HG03175 (cell line): ENCODE data around the gene IL6.
"Not testable (repeated sequence)": the region's sequence is repeated elsewhere in the genome, so short reads cannot be mapped to it uniquely, and the experiment has no call there.

Experiments used
- ATAC-seq: cut with Tn5 transposase; IDR thresholded peaks from one replicate; pipeline ENCODE4 v1.9.1; 2021; ENCODE audit warnings: mild to moderate bottlenecking, moderate library complexity; ENCODE audit not compliant: unreplicated experiment

Gene IL6

DNA sequence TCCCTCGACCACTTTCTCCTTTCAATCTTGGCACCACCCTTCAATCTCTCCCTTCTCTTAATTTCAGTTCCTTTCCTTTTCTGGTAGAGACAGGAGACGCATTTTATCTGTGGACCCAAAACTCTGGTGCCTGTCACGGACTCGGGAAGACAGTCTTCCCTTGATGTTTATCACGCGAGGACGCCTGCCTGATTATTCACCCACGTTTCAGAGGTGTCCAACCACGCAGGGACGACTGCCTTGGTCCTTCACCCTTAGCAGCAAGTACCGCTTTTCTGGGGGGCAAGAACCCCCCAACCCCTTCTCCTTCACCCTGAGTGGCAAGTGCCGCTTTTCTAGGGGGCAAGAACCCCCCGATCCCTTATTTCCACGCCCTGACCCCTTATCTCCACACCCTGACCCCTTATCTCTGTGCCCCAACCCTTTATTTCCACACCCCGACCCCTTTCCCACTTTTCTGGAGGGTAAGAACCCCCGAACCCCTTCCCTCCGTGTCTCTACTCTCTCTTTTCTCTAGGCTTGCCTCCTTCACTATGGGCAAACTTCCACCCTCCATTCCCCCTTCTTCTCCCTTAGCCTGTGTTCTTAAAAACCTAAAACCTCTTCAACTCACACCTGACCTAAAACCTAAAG, 22.9 kb upstream of the IL6 start:
- ATAC-seq, result not testable (repeated sequence)

DNA sequence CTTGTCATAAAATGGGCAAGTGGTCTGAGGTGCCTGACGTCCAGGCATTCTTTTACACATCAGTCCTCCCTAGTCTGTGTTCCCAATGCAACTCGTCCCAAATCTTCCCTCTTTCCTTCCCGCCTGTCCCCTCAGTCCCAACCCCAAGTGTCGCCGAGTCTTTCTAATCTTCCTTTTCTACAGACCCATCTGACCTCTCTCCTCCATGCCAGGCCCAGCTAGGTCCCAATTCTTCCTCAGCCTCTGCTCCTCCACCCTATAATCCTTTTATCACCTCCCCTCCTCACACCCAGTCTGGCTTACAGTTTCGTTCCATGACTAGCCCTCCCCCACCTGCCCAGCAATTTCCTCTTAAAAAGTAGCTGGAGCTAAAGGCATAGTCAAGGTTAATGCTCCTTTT, 22.3 kb upstream of the IL6 start:
- not testable (repeated sequence) for ATAC-seq

DNA sequence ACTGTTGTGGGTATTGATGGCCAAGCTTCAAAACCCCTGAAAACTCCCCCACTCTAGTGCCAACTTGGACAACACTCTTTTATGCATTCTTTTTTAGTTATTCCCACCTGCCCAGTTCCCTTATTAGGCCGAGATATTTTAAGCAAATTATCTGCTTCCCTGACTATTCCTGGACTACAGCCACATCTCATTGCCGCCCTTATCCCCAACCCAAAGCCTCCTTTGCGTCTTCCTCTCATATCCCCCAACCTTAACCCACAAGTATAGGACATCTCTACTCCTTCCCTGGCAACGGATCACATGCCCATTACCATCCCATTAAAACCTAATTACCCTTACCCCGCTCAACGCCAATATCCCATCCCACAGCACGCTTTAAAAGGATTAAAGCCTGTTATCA, 21.1 kb upstream of the IL6 start:
- ATAC-seq, result not testable (repeated sequence)

DNA sequence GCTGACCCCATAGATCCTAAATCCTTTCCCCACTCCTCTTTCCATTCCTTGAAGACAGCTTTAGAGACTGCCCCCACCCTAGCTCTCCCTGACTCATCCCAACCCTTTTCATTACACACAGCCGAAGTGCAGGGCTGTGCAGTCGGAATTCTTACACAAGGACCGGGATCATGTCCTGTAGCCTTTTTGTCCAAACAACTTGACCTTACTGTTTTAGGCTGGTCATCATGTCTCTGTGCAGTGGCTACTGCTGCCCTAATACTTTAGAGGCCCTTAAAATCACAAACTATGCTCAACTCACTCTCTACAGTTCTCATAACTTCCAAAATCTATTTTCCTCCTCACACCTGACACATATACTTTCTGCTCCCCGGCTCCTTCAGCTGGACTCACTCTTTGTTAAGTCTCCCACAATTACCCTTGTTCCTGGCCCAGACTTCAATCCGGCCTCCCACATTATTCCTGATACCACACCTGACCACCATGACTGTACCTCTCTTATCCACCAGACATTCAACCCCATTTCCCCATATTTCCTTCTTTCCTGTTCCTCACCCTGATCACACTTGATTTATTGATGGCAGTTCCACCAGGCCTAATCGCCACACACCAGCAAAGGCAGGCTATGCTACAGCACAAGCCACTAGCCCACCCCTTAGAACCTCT, 19.8 kb upstream of the IL6 start:
- ATAC-seq, result not testable (repeated sequence)

DNA sequence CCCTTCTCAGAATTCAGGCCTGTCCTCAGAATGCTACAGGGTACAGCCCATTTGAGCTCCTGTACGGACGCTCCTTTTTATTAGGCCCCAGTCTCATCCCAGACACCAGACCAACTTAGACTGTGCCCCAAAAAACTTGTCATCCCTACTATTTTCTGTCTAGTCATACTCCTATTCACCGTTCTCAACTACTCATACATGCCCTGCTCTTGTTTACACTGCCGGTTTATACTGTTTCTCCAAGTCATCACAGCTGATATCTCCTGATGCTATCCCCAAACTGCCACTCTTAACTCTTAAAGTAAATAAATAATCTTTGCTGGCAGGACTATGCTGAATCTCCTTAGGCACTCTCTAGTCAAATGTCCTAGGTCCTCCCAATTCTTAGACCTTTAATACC, 18.8 kb upstream of the IL6 start:
- ATAC-seq, result not testable (repeated sequence)

DNA sequence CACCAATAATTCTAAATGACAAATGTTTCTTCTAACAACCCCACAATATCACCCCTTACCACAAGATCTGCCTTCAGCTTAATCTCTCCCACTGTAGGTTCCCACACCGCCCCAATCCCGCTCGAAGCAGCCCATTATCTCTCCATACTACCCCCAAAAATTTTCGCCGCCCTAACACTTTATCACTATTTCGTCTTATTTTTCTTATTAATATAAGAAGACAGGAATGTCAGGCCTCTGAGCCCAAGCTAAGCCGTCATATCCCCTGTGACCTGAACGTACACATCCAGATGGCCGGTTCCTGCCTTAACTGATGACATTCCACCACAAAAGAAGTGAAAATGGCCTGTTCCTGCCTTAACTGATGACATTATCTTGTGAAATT, 18.3 kb upstream of the IL6 start:
- not testable (repeated sequence) for ATAC-seq

DNA sequence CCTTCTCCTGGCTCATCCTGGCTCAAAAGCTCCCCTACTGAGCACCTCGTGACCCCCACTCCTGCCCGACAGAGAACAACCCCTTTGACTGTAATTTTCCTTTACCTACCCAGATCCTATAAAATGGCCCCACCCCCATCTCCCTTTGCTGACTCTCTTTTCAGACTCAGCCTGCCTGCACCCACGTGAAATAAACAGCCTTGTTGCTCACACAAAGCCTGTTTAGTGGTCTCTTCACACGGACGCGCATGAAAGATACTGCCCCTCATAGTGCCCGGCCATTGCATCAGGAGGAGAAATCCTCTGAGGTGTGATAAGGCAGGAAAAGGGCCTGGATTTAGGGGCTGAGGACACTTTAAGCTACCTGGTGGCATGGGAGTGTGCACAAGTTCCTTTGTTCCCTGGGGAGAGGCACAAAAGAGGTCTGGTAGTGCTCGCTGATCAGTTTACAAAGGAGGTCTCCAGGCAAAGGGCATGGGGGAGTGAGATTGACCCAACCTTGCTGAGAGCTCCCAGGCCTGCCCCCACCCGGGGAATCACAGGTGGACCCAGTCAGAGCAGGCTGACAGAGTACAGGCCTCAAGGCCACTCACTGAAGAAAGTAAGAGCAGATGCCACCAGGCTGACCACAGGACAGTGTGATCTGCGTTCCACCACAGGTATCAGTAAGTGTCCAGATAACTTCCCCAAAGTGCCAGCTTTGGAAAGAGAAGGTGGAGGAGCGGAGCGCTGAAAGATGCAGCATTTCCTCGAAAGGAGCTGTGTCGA, 17.8 kb upstream of the IL6 start:
- ATAC-seq, result not testable (repeated sequence)

DNA sequence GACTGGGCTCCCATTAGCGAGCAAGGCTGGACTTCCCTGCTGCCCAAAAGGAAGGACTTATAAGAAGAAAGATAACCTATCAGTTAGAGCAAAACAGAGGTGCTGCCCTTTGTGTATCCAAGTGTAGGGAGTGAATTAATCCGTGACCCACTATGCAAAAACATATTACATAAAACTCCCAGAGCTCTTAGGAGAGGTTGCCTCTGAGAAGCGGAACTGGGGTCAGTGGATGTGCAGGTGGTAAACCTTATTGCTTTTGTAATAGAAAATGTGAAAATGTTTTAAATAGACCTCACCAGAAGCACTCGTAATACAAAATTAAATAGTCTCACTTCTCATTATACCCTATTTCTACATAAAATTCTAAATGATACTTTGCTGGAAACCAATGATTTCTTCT, 17.1 kb upstream of the IL6 start:
- no peak for ATAC-seq

DNA sequence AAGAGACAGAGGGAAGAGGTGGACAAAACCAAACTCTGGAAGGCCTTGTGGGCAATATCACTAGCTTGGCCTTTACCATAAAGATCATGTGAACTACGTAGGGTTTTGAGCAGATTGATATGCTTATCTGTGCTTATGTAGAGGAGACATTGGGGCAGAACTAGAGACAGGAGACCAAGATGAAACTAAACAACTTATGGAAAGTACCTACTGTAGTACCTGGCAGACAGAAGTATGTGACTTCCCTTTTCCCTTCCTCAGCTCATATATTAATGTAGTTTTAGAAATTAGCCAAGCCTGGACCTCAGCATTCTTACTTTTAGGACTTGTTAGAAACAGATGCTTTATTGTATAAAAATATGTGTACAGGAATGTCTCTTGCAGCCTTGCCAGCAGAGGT, 14.0 kb upstream of the IL6 start:
- no peak for ATAC-seq

DNA sequence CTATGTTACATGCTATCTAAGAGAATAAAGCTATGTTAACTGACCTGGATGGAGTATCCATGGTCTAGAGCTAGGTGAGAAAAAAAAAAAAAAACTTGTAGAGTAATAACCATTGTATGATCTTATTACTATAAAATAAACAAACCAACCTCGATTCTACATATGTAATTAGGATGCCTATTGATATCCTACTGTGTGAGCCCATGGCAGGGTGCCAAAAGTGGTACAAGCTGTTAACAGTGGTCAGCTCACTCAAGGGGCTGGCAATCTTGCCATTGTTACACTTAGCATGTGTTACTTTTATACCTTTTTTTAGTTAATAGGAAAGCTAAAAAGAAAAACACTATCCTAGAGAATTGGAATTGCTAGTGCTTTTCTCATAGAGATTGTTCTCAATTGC, 13.5 kb upstream of the IL6 start:
- ATAC-seq, result no peak

DNA sequence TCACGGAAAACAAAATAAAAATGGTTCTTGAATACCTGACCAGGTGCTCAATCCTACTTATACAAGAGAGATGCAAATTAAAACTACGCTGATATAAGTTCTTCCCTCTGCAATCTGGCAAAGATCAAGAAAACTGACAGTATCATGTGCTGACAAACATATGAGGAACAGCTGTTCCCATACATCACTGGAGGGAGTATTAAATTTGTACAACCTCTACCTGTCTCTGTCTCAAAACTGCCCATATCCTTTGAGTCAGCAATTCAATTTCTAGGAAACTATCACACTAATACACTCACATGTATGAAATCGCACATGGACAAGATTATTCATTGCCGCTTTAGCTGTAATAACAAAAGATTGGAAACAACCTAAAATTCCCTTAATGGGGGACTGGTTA, 11.0 kb upstream of the IL6 start:
- ATAC-seq, result no peak

DNA sequence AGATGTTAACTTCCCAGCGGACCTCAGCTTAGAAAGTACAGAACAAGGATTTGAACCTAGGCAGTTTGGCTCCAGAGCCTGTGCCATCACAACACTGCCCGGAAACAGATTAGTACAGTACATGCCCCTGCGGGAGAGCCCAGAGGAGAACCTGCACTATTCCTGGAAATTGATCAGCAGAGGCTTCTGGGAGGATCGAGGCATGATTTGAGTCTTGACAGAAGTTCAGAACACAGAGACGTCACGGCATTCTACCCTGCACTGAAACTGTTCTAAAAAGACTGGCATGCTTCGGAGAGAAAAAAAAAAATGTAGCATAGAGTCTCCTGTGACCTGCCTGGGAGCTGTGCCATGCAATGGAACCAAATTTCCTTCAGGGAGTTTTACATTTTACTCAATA, 9.2 kb upstream of the IL6 start:
- ATAC-seq, result no peak

DNA sequence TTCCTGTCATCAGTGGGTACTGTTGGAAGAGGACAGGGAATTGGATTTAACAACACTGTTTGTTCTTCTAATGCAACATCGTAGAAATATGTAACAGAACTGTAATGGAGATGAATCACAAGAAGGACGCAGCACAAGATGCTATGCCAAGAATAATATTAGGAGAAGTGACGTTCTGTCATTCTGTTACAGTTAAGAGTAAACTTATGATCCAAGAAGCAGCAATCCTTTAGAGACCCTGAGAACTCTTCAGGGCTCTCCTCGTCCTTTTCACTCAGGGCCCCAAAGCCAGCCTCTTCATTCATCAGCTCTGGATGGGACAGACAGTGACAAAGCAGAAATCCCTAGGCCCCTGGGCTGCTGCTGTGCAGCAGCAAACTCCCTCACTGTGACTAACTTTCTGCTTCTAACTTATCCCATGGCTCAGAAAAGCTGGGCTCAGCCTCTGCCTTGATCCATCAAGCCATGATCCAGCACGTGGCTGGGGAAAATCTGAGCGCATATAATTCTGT, 8.7 kb upstream of the IL6 start:
- ATAC-seq, result no peak

DNA sequence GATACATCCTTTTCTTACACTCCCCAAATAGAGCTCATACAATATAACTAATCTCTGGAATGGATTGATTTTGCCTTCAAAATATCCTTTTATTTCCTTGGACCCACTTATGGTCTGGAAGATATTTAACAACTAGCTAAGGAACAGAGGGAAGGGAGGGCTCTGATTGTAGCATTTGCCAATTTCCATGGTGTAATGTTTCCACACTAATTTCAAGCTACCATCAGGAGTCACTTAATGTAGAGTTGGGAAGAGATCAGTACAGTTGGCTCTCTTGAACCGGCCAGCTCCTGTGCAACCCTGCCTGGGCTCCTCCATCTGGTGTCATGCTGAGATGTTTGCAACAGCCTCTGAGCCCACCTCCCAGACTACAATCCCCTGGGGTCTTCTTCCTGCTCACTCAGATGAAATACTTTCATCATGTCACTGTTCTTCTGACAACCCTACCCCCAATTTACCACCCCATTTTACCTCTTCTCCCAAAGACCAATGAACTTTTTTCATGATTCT, 8.0 kb upstream of the IL6 start:
- no peak for ATAC-seq

DNA sequence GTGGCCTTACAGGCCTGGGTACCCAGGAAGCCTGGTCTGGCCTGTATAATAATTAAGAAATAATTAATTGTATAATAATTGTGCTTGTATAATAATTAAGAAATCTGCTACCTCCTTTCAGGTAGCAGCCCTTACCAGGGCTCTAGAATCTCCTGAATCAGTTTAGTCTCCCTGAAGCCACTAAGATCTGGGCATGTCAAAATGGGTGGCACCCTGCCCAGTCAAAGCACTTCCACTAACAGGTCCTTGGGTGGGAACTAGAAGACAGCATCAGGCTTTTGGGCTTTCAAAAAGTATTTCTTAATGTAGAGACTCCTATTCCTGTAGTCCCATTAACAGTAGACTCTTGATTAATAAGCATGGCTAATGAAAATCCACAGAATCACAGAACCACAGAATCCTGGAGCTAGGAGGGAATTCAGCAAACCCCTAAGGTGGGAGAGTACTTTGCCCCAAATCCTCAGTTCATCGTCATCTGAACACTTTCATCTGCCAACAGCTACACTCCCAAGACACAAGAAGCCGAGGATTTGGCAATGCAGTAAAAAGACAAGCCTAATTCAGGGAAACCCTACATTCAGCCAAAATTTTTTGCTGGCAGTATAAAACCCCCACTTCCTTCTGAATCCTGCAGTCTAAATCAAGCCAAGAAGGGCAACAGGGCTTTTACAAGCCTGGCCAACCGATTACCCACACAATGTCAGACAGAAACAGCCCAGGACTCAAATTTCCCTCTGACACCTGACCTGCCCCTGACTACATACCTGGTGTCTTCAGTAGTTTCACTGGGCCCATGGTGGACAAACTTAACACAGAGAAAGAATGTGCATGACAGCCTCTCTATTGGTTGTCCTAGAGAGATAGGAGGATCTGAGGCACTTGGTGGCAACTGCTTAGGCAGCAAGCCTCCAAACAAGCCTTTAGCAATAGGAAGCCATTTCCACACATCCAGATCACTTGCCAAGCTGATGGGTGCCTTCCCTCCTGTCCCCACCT, 5.9 kb upstream of the IL6 start:
- no peak for ATAC-seq

DNA sequence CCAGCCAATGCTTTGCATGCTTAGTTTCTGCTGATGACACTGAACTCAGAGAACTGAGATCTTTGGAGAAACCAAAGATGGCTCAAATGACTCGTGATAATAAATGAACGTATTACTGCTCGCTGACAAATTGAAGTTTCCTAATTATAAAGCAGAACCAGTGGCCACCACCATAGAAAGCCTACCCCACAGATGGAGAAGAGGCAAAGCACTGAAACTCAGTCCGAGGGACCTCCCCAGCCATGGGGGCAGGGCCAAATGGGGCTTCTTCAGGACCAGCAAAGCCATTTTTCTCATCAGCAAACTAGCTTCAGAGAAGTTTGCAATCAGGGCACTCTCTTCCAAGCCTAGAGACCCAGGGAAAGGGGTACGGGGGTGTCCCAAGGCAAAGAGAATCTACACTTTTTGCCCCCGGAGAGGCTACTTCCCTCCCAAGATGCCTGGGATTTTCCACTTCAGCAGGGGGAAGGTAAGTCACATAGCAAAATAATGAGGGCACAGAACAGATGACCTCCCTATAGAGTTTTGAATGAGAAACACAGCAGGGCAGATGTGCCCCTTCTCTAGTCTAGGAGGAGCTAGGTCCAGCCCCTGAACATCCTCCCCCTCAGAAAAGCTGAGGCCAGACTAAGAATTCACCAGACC, 4.3 kb upstream of the IL6 start:
- no peak for ATAC-seq

DNA sequence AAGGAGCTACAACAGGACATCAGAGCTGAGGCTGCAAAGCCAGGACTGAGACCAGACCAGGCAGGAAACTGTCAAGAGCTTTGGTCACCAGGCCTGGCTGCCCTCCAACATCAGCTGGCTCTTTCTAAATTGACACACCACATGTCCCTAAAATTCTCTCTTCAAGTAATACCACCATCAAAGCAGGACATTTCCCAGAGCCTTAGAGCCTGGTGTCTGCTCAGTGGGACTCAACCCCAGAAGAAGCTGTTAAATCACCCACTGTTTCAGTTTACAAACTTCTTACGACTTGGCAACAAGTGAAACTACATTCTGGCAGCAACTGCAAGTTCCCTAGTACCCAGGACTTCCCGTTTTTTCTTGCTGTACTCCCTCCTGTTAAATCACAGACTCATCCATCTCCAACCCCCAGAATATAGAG, 3.8 kb upstream of the IL6 start:
- ATAC-seq, result no peak

DNA sequence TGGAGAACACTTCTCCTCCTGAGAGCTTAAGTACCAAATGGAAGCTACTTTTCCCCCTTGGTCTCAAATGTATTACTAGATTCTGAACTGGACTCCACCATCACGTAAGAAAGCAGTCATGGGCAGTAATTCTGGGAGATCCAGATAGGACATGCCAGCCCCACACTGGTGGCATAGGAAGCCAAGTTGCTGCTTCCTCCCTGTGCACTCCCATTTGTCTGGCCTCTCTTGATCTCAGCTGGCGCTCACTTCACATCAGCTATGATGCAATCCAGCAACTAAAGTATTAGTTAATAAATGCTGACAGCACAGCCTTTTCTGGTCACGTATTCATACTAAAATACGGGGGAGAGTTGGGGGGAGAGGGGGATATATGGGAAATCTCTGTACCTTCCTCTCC, 3.4 kb upstream of the IL6 start:
- ATAC-seq, result no peak

DNA sequence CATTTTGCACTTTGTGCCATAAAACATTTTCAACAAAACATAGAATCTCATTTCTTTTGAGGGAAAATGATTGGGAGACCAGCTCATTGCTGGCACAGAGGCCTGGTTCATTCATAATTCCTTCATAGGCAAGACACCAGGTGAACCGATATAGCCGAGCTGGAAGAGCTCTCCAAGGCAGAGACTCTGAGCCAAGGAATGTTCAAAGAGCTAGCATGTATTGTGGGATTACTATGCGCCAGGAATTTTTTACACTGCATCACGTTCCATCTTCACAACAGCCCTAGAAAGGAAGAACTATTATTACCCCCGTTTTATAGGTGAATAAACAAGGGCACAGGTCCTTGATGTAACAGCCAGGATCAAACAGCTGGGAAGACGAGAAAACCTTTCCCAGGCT, 2.1 kb upstream of the IL6 start:
- ATAC-seq, result no peak

DNA sequence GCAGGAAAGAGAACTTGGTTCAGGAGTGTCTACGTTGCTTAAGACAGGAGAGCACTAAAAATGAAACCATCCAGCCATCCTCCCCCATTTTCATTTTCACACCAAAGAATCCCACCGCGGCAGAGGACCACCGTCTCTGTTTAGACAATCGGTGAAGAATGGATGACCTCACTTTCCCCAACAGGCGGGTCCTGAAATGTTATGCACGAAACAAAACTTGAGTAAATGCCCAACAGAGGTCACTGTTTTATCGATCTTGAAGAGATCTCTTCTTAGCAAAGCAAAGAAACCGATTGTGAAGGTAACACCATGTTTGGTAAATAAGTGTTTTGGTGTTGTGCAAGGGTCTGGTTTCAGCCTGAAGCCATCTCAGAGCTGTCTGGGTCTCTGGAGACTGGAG, 1.4 kb upstream of the IL6 start:
- no peak for ATAC-seq
